Measurements from ENCODE around the gene PDIA6.

DNA sequence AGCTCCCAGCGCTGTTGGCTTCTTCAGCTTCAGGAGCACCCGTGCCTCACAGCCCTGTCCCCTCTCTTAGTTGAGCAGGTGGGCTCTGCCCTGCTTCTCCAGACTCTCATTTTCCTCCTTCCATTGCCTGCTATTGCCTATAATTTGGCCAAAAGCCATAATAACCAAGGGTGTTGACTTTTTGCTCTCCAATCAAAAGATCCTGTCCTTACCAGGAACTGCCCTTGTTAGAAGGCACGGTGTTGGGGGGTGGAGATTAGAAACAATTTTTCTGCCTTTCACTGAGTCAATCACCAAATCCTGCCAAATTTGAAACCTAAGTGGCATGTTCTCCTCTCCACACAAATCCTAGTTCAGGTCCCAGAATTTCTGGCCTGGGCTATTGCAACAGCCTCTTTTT lies 16.7 kb upstream of the PDIA6 start:
- TF ChIP-seq POLR2A (IDR thresholded peaks at IDR 0.05; ENCODE audit: low read depth, low read length) (no peak), TAF1 (IDR thresholded peaks at IDR 0.05; ENCODE audit: low read depth, low read length) (no peak), SPI1 (IDR thresholded peaks at IDR 0.05; ENCODE audit: low read depth, low read length) (no peak), POLR2AphosphoS5 (IDR thresholded peaks at IDR 0.05; ENCODE audit: low read depth, low read length) (no peak)

Measured in GM12891 (cell line).